ENCODE data around the gene C2CD4A. TPM values are rescaled to one million over a fixed set of nuclear protein-coding genes. Genes with fewer than 3 reads are reported as not detected.

C2CD4A gene
- total and polyA plus RNA-seq, 10 of the 15 experiments (the other 5 are each of a cell fraction or from before 2014, with no cell fraction given), result not detected

GRCh38 chr15:62052713-62053112, 14.1 kb upstream of the C2CD4A start:
- TF ChIP-seq ATF7 (IDR thresholded peaks at IDR 0.05; ENCODE audit: low read depth), result 0 out of 2 replicates have a peak, but pooled peaks have one; percentile 25
- TF ChIP-seq RUNX3 (IDR thresholded peaks at IDR 0.05; ENCODE audit: low read length), result peak; percentile 14; the same call in 1 of the 2 replicates
- peak in 1 of 2 experiments; percentile 10; a peak in 1 of 3 replicates for TF ChIP-seq EGR1 (IDR thresholded peaks at IDR 0.05; ENCODE audit: borderline replicate concordance in 1 of 2, low read depth in 2 of 2, low read length in 2 of 2)
- TF ChIP-seq SPI1 (IDR thresholded peaks at IDR 0.05; ENCODE audit: borderline replicate concordance, insufficient read depth, low read depth, low read length), result 0 out of 2 replicates have a peak, but pooled peaks have one; percentile 4
- TF ChIP-seq ETV6 (conservative IDR thresholded peaks at IDR 0.05 in 1 of 2, IDR thresholded peaks at IDR 0.05 in 1 of 2; ENCODE audit: borderline replicate concordance in 1 of 2, low read depth in 1 of 2), result peak in 1 of 2 experiments; percentile 82; a peak in 2 of 4 replicates
- no peak for TF ChIP-seq TARDBP (IDR thresholded peaks at IDR 0.05; ENCODE audit: borderline replicate concordance)
- TF ChIP-seq NR2C2 (IDR thresholded peaks at IDR 0.05; ENCODE audit: borderline replicate concordance, control insufficient read depth, insufficient read length, low read depth), result no peak
- TF ChIP-seq IKZF2 (IDR thresholded peaks at IDR 0.05), result peak; percentile 16 to 33; a peak in 1 of 4 replicates
- TF ChIP-seq SUPT20H (IDR thresholded peaks at IDR 0.05; ENCODE audit: borderline replicate concordance, control insufficient read depth, low read depth, low read length), result no peak
- peak; percentile 61; the same call in 1 of the 2 replicates for TF ChIP-seq IKZF1 (conservative IDR thresholded peaks at IDR 0.05)
- no TSS peak for BruUV-seq (replicated peaks)
- Histone ChIP-seq H4K20me1 (ENCODE audit: control insufficient read depth, insufficient read depth) (no peaks in the 10 kb centered on the region), H3K79me2 (ENCODE audit: control insufficient read depth, insufficient read depth, low read length) (peaks cover 36% of the 10 kb centered on the region), H3K27me3 (replicated peaks in 1 of 2; ENCODE audit: control insufficient read depth in 2 of 2, insufficient read depth in 2 of 2, low read length in 1 of 2) (no peaks in the 10 kb centered on the region), H3K9me3 (replicated peaks; ENCODE audit: control insufficient read depth, insufficient read depth, low read length) (no peaks in the 10 kb centered on the region), H3K4me3 (no peak overlapping the region), H3K36me3 (ENCODE audit: control insufficient read depth in 2 of 2, insufficient read depth in 2 of 2, low read length in 1 of 2) (no peaks in the 10 kb centered on the region), H3K4me1 (ENCODE audit: control insufficient read depth, insufficient read depth, low read length) (no peaks in the 10 kb centered on the region), H3K4me2 (ENCODE audit: control insufficient read depth, insufficient read depth) (no peak overlapping the region), H3K27ac (ENCODE audit: control insufficient read depth, insufficient read depth) (no peak overlapping the region), H2AFZ (ENCODE audit: control insufficient read depth, low read depth, low read length) (no peak overlapping the region), H3K9ac (ENCODE audit: control insufficient read depth, insufficient read depth, low read length) (no peak overlapping the region)
- ChIA-PET CTCF (interaction anchor here (1.0 to 2.5 kb wide), 5 partner anchors 10 to 78 kb away, joined by 3 to 8 read pairs (median 5); no protein-coding TSS in a partner anchor), SMC1A (ENCODE audit: uncharacterized antibody, unreplicated experiment) (interaction anchor here (0.8 to 2.1 kb wide), 7 partner anchors 9 to 184 kb away, joined by 3 to 6 read pairs (median 3); no protein-coding TSS in a partner anchor), RAD21 (ENCODE audit: unreplicated experiment) (interaction anchor here (0.7 to 1.2 kb wide), 2 partner anchors 9 to 59 kb away, joined by 3 read pairs; no protein-coding TSS in a partner anchor), POLR2A (interaction anchor here (0.6 kb wide), 2 partner anchors 85 to 201 kb away, joined by 3 to 6 read pairs; no protein-coding TSS in a partner anchor)
- no peak for DNase-seq (ENCODE audit: low read depth, low spot score)
- FAIRE-seq, result peak; percentile 13
- ATAC-seq, result peak; percentile 59
- intact Hi-C loops (cut with micrococcal nuclease; ENCODE audit: unreplicated experiment) (no loop called here), in situ Hi-C loops (cut with MboI) (no loop called here)
- WGBS (ENCODE audit: insufficient coverage, insufficient replicate concordance, low lambda C conversion rate, missing lambda C conversion rate), result 95% methylated on average over 1 of the region's 1 CpG

Data from GM12878 (cell line).